K562 (cell line): ENCODE data around the gene TRIP6. TPM values are rescaled to one million over a fixed set of nuclear protein-coding genes. Genes with fewer than 3 reads are reported as not detected.
A peak's percentile ranks its signal among the peaks of the same experiment; 100 is the strongest.

Source experiments
- BRD9 ChIP-seq: fragments of 450-650 bp; IDR thresholded peaks from 2 replicates; pipeline ENCODE4 v1.6.1; 2018; ENCODE audit warnings: low read depth; ENCODE audit not compliant: partially characterized antibody
- DIDO1 ChIP-seq: fragments of 450-650 bp; IDR thresholded peaks from 2 replicates; pipeline ENCODE4 v1.6.1; 2016; ENCODE audit warnings: low read depth, missing biosample characterization, missing genetic modification characterization
- ETV5 ChIP-seq: sonication (generic); formaldehyde crosslinking; IDR thresholded peaks from 2 replicates; pipeline ENCODE4 v1.4.0; 2020; ENCODE audit warnings: low read depth, mild to moderate bottlenecking, missing genetic modification reagents
- HDAC2 ChIP-seq: fragments of 450-650 bp; IDR thresholded peaks from 2 replicates; pipeline ENCODE4 v1.6.1; 2016; ENCODE audit warnings: mild to moderate bottlenecking
- JUN ChIP-seq, 2 experiments: sonication (generic) in 1 of 2; formaldehyde crosslinking in 1 of 2; IDR thresholded peaks; 2 replicates each; pipeline versions ENCODE4 v1.6.1 to v1.8.0; 2012 to 2022; ENCODE audit warnings: borderline replicate concordance in 2 of 2, mild to moderate bottlenecking in 2 of 2, improper control_type of control experiment in 1 of 2, low read depth in 1 of 2, low read length in 1 of 2, missing genetic modification reagents in 1 of 2
- KAT7 ChIP-seq: sonication (generic); formaldehyde crosslinking; IDR thresholded peaks from 2 replicates; pipeline ENCODE4 v1.8.0; 2022; ENCODE audit warnings: missing genetic modification reagents, mild to moderate bottlenecking, borderline replicate concordance
- KDM1A ChIP-seq, 2 experiments: fragments of 450-650 bp; IDR thresholded peaks; 2 replicates each; pipeline ENCODE4 v1.6.1; 2016; ENCODE audit warnings: mild to moderate bottlenecking in 2 of 2
- KHSRP ChIP-seq: fragments of 450-650 bp; IDR thresholded peaks from 2 replicates; pipeline ENCODE4 v1.6.1; 2017
- POLR2AphosphoS2 ChIP-seq: IDR thresholded peaks from 2 replicates; pipeline ENCODE4 v1.6.1; 2012; ENCODE audit warnings: low read length, improper control_type of control experiment
- POLR2G ChIP-seq: fragments of 200-400 bp; formaldehyde crosslinking; IDR thresholded peaks from 2 replicates; pipeline ENCODE4 v1.6.1; 2017; ENCODE audit warnings: low read depth, mild to moderate bottlenecking, antibody characterized with exemption, low read length, moderate library complexity
- STAT5B ChIP-seq: fragments of 250-450 bp; sonication (Bioruptor Pico); IDR thresholded peaks from 2 replicates; pipeline ENCODE4 v1.8.0; 2021; ENCODE audit warnings: mild to moderate bottlenecking, inconsistent platforms
- SUPT5H ChIP-seq: fragments of 450-650 bp; IDR thresholded peaks from 2 replicates; pipeline ENCODE4 v1.6.1; 2016
- ZNF263 ChIP-seq: sonication (generic); formaldehyde crosslinking; IDR thresholded peaks from 2 replicates; pipeline ENCODE4 v1.8.0; 2022; ENCODE audit warnings: mild to moderate bottlenecking, missing genetic modification reagents, borderline replicate concordance
- polyA plus RNA-seq, 8 experiments: library from polyadenylated mRNA; depleted of rRNA in 4 of 8; stranded (reverse) in 5 of 8; unstranded in 3 of 8; fragments of >200 nt; fragmentation: Nextera tagmentation in 2 of 8; fragmentation: Illumina TruSeq in 1 of 8; extraction: Ambion mirVana in 2 of 8; extraction: Trizol in 1 of 8; gene quantifications; 2 replicates each; pipeline versions ENCODE4 v1.2.1 to v1.2.3, GENCODE V29; 2011 to 2014; ENCODE audit warnings: inconsistent platforms in 1 of 8, missing spikeins in 1 of 8
- total RNA-seq, 7 experiments: library from RNA; depleted of rRNA in 6 of 7; stranded (reverse); fragments of >200 nt in 6 of 7; fragmentation: Illumina TruSeq in 2 of 7; extraction: Trizol in 2 of 7; gene quantifications; 2 replicates each; pipeline versions ENCODE4 v1.2.1 to v1.2.3, GENCODE V29; 2011 to 2021; ENCODE audit warnings: low replicate concordance in 1 of 7
- TF ChIP-seq, protein P1 (sequence below): fragments of 450-650 bp; IDR thresholded peaks from 2 replicates; pipeline ENCODE4 v1.6.1; 2016; ENCODE audit warnings: mild to moderate bottlenecking, moderate library complexity
- TF ChIP-seq, protein P2 (sequence below): fragments of 250-450 bp; sonication (Bioruptor Pico); IDR thresholded peaks from 2 replicates; pipeline ENCODE4 v1.8.0; 2022; ENCODE audit warnings: moderate library complexity, mild to moderate bottlenecking, inconsistent platforms

TRIP6 gene
- total and polyA plus RNA-seq, 9 of the 15 experiments (the other 6 are each of a cell fraction or from before 2014, with no cell fraction given): 5.9 to 141 (median 54.0) TPM

DNA sequence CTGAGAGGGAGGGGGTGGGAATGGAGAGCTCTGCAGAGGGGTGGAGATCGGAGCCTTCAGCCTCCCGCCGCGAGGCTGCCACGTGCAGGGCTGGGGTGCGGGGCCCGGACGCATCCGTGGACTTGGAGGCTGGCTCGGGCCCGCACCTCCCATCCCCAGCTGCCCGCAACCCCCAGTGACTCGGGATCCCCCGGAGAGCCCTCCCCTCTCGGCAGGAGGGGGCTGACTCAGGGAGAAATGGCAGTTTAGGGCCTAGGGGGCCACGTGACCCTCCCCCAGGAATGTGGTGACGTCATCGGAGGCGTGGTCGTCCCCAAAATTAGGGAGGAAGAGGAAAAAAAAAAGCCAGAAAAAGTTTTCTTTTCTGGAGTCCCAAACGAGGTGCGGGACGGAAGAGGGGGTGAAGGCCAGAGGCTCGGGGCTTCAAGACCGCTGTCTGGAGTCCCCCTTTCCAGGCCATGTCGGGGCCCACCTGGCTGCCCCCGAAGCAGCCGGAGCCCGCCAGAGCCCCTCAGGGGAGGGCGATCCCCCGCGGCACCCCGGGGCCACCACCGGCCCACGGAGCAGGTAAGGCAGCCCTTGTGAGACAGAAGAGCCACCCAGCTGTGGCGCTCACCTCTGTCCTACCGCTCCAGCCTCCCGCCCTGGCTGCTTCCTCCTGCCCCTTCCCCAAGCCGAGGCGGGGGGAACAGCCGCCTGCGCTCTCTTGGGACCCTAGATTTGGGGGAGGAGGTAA, at the start of gene TRIP6 (continued):
- TF ChIP-seq ETV5 (CRISPR knock-in tag): 0 out of 2 replicates have a peak, but pooled peaks have one; percentile 14
- peak; percentile 89 for TF ChIP-seq POLR2G
- TF ChIP-seq JUN (IDR thresholded peaks at IDR 0.05; ENCODE audit: borderline replicate concordance, low read depth, low read length): peak; percentile 100
- TF ChIP-seq JUN (CRISPR knock-in tag; IDR thresholded peaks at IDR 0.05; ENCODE audit: borderline replicate concordance): peak; percentile 54; the same call in 1 of the 2 replicates
- TF ChIP-seq, protein P1, sequence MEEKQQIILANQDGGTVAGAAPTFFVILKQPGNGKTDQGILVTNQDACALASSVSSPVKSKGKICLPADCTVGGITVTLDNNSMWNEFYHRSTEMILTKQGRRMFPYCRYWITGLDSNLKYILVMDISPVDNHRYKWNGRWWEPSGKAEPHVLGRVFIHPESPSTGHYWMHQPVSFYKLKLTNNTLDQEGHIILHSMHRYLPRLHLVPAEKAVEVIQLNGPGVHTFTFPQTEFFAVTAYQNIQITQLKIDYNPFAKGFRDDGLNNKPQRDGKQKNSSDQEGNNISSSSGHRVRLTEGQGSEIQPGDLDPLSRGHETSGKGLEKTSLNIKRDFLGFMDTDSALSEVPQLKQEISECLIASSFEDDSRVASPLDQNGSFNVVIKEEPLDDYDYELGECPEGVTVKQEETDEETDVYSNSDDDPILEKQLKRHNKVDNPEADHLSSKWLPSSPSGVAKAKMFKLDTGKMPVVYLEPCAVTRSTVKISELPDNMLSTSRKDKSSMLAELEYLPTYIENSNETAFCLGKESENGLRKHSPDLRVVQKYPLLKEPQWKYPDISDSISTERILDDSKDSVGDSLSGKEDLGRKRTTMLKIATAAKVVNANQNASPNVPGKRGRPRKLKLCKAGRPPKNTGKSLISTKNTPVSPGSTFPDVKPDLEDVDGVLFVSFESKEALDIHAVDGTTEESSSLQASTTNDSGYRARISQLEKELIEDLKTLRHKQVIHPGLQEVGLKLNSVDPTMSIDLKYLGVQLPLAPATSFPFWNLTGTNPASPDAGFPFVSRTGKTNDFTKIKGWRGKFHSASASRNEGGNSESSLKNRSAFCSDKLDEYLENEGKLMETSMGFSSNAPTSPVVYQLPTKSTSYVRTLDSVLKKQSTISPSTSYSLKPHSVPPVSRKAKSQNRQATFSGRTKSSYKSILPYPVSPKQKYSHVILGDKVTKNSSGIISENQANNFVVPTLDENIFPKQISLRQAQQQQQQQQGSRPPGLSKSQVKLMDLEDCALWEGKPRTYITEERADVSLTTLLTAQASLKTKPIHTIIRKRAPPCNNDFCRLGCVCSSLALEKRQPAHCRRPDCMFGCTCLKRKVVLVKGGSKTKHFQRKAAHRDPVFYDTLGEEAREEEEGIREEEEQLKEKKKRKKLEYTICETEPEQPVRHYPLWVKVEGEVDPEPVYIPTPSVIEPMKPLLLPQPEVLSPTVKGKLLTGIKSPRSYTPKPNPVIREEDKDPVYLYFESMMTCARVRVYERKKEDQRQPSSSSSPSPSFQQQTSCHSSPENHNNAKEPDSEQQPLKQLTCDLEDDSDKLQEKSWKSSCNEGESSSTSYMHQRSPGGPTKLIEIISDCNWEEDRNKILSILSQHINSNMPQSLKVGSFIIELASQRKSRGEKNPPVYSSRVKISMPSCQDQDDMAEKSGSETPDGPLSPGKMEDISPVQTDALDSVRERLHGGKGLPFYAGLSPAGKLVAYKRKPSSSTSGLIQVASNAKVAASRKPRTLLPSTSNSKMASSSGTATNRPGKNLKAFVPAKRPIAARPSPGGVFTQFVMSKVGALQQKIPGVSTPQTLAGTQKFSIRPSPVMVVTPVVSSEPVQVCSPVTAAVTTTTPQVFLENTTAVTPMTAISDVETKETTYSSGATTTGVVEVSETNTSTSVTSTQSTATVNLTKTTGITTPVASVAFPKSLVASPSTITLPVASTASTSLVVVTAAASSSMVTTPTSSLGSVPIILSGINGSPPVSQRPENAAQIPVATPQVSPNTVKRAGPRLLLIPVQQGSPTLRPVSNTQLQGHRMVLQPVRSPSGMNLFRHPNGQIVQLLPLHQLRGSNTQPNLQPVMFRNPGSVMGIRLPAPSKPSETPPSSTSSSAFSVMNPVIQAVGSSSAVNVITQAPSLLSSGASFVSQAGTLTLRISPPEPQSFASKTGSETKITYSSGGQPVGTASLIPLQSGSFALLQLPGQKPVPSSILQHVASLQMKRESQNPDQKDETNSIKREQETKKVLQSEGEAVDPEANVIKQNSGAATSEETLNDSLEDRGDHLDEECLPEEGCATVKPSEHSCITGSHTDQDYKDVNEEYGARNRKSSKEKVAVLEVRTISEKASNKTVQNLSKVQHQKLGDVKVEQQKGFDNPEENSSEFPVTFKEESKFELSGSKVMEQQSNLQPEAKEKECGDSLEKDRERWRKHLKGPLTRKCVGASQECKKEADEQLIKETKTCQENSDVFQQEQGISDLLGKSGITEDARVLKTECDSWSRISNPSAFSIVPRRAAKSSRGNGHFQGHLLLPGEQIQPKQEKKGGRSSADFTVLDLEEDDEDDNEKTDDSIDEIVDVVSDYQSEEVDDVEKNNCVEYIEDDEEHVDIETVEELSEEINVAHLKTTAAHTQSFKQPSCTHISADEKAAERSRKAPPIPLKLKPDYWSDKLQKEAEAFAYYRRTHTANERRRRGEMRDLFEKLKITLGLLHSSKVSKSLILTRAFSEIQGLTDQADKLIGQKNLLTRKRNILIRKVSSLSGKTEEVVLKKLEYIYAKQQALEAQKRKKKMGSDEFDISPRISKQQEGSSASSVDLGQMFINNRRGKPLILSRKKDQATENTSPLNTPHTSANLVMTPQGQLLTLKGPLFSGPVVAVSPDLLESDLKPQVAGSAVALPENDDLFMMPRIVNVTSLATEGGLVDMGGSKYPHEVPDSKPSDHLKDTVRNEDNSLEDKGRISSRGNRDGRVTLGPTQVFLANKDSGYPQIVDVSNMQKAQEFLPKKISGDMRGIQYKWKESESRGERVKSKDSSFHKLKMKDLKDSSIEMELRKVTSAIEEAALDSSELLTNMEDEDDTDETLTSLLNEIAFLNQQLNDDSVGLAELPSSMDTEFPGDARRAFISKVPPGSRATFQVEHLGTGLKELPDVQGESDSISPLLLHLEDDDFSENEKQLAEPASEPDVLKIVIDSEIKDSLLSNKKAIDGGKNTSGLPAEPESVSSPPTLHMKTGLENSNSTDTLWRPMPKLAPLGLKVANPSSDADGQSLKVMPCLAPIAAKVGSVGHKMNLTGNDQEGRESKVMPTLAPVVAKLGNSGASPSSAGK: peak; percentile 97
- peak; percentile 79 for TF ChIP-seq SUPT5H
- peak; percentile 85 for TF ChIP-seq HDAC2
- no peak for TF ChIP-seq STAT5B
- peak; percentile 64 for TF ChIP-seq BRD9
- TF ChIP-seq ZNF263 (CRISPR knock-in tag): peak; percentile 10; the same call in 1 of the 2 replicates
- 0 out of 2 replicates have a peak, but pooled peaks have one; percentile 43 for TF ChIP-seq POLR2AphosphoS2
- TF ChIP-seq, protein P2, sequence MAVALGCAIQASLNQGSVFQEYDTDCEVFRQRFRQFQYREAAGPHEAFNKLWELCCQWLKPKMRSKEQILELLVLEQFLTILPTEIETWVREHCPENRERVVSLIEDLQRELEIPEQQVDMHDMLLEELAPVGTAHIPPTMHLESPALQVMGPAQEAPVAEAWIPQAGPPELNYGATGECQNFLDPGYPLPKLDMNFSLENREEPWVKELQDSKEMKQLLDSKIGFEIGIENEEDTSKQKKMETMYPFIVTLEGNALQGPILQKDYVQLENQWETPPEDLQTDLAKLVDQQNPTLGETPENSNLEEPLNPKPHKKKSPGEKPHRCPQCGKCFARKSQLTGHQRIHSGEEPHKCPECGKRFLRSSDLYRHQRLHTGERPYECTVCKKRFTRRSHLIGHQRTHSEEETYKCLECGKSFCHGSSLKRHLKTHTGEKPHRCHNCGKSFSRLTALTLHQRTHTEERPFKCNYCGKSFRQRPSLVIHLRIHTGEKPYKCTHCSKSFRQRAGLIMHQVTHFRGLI (CRISPR knock-in tag): peak; percentile 76; the same call in 1 of the 2 replicates
- TF ChIP-seq KAT7 (CRISPR knock-in tag): 0 out of 2 replicates have a peak, but pooled peaks have one; percentile 21
- TF ChIP-seq DIDO1 (tag): 0 out of 2 replicates have a peak, but pooled peaks have one; percentile 42
- TF ChIP-seq KDM1A (IDR thresholded peaks at IDR 0.05): peak in 1 of 2 experiments; percentile 45; a peak in 1 of 4 replicates
- TF ChIP-seq KHSRP: peak; percentile 92
